HCT116 (cell line): ENCODE data around the gene ADAMTS16. TPM values are rescaled to one million over a fixed set of nuclear protein-coding genes. Genes with fewer than 3 reads are reported as not detected.

Source experiments
- ATAC-seq: fragments of 200-7000 bp; cut with Tn5 transposase; 2 replicates; pipeline ENCODE4 v1.9.1; 2020; ENCODE audit warnings: mild to moderate bottlenecking, moderate library complexity
- BruUV-seq: library from RNA; stranded (reverse); fragments of 400-500 nt; replicated peaks from 2 replicates; lab custom pipeline; 2021; lab: Mats Ljungman, UMichigan
- CTCF ChIA-PET: fragments of 300-600 bp; sonication (Branson Sonifier 250); formaldehyde crosslinking; loops from one replicate; lab custom pipeline; 2021; ENCODE audit warnings: antibody characterized with exemption; lab: Charles Lee
- POLR2A ChIA-PET: fragments of 300-600, 350-600 bp; sonication (Branson Sonifier 250); formaldehyde crosslinking; loops from one replicate; lab custom pipeline; 2021; ENCODE audit warnings: antibody characterized with exemption; lab: Charles Lee
- RAD21 ChIA-PET, 2 experiments: fragments of 300-600 bp; sonication (Branson Sonifier 250); formaldehyde crosslinking; loops; one replicate each; lab custom pipeline; 2023; ENCODE audit warnings: low total read pairs in 2 of 2; ENCODE audit not compliant: uncharacterized antibody in 2 of 2, unreplicated experiment in 2 of 2, low non-redundant PET in 1 of 2; lab: Charles Lee
- DNase-seq: peaks from one replicate; pipeline ENCODE4 v3.0.0-alpha.2; 2010; ENCODE audit warnings: low read depth, low spot score
- H2AFZ ChIP-seq: fragments of 200-600 bp; shearing (Covaris generic), sonication (generic); 2 replicates; pipeline ENCODE4 v1.6.1; 2017; ENCODE audit warnings: low read depth, mixed run types, mixed read lengths, antibody characterized with exemption, low read length; ENCODE audit not compliant: poor library complexity, severe bottlenecking
- H3K27ac ChIP-seq: 2 replicates; pipeline ENCODE4 v1.5.1; 2012; ENCODE audit warnings: low read depth, low read length
- H3K27me3 ChIP-seq: fragments of 200-600 bp; sonication (generic); 2 replicates; pipeline ENCODE4 v1.6.1; 2016; ENCODE audit warnings: mixed run types, low read length, mixed read lengths; ENCODE audit not compliant: insufficient read depth
- H3K36me3 ChIP-seq, 2 experiments: fragments of 200-500 bp in 1 of 2; fragments of 200-600 bp in 1 of 2; sonication (Bioruptor generic) in 1 of 2; sonication (generic) in 1 of 2; 2 replicates each; pipeline versions ENCODE4 v1.5.1 to v1.6.1; 2014 to 2016; ENCODE audit warnings: low read length in 2 of 2, inconsistent platforms in 1 of 2, mixed read lengths in 1 of 2, mixed run types in 1 of 2; ENCODE audit not compliant: insufficient read depth in 2 of 2, control insufficient read depth in 1 of 2
- H3K4me1 ChIP-seq, 2 experiments: fragments of 200-600 bp in 1 of 2; sonication (generic) in 1 of 2; 2 replicates each; pipeline versions ENCODE4 v1.5.1 to v1.6.1; 2012 to 2017; ENCODE audit warnings: low read length in 2 of 2, inconsistent platforms in 1 of 2, mild to moderate bottlenecking in 1 of 2, mixed read lengths in 1 of 2, mixed run types in 1 of 2, moderate library complexity in 1 of 2; ENCODE audit not compliant: insufficient read depth in 2 of 2, control insufficient read depth in 1 of 2
- H3K4me2 ChIP-seq: fragments of 200-600 bp; sonication (generic); 2 replicates; pipeline ENCODE4 v1.6.1; 2017; ENCODE audit warnings: mixed run types, low read length, mixed read lengths
- H3K4me3 ChIP-seq, 2 experiments: fragments of 200-600 bp in 1 of 2; sonication (generic) in 1 of 2; replicated peaks in 1 of 2; 2 replicates each; pipeline ENCODE4 v1.5.1; 2011 to 2016; ENCODE audit warnings: low read length in 2 of 2, control low read depth in 1 of 2, low read depth in 1 of 2, mild to moderate bottlenecking in 1 of 2, mixed read lengths in 1 of 2, mixed run types in 1 of 2
- H3K79me2 ChIP-seq: fragments of 200-600 bp; sonication (generic); 2 replicates; pipeline ENCODE4 v1.6.1; 2017; ENCODE audit warnings: mild to moderate bottlenecking, mixed run types, low read length, moderate library complexity, mixed read lengths; ENCODE audit not compliant: insufficient read depth
- H3K9ac ChIP-seq: fragments of 200-600 bp; sonication (generic); 2 replicates; pipeline ENCODE4 v1.6.1; 2016; ENCODE audit warnings: low read length, mixed read lengths
- H3K9me2 ChIP-seq: fragments of 200-600 bp; sonication (generic), shearing (Covaris generic); 2 replicates; pipeline ENCODE4 v1.6.1; 2017; ENCODE audit warnings: mixed run types, mild to moderate bottlenecking, moderate library complexity; ENCODE audit not compliant: insufficient read depth
- H3K9me3 ChIP-seq, 2 experiments: fragments of 200-500 bp in 1 of 2; fragments of 200-600 bp in 1 of 2; sonication (Bioruptor generic) in 1 of 2; sonication (generic) in 1 of 2; 2 replicates each; pipeline ENCODE4 v1.6.1; 2014 to 2017; ENCODE audit warnings: low read length in 2 of 2, mixed read lengths in 2 of 2, inconsistent platforms in 1 of 2, low read depth in 1 of 2, mild to moderate bottlenecking in 1 of 2, mixed run types in 1 of 2, moderate library complexity in 1 of 2; ENCODE audit not compliant: control insufficient read depth in 1 of 2, insufficient read depth in 1 of 2
- H4K20me1 ChIP-seq: fragments of 200-600 bp; sonication (generic), shearing (Covaris generic); 2 replicates; pipeline ENCODE4 v1.6.1; 2017; ENCODE audit warnings: mixed run types, mild to moderate bottlenecking, moderate library complexity; ENCODE audit not compliant: insufficient read depth
- ATF3 ChIP-seq: IDR thresholded peaks from 2 replicates; pipeline ENCODE4 v1.6.1; 2012
- CEBPB ChIP-seq: IDR thresholded peaks from 2 replicates; pipeline ENCODE4 v1.6.1; 2012; ENCODE audit warnings: low read depth
- EZH2phosphoT487 ChIP-seq: fragments of 200-600 bp; IDR thresholded peaks from 2 replicates; pipeline ENCODE4 v1.6.1; 2018; ENCODE audit warnings: antibody characterized with exemption, borderline replicate concordance
- RAD21 ChIP-seq: IDR thresholded peaks from 2 replicates; pipeline ENCODE4 v1.6.1; 2012; ENCODE audit warnings: low read depth, mild to moderate bottlenecking
- SIN3A ChIP-seq: IDR thresholded peaks from 2 replicates; pipeline ENCODE4 v1.6.1; 2012; ENCODE audit warnings: low read depth
- SP1 ChIP-seq: IDR thresholded peaks from 2 replicates; pipeline ENCODE4 v1.6.1; 2012; ENCODE audit warnings: low read depth
- SRF ChIP-seq: IDR thresholded peaks from 2 replicates; pipeline ENCODE4 v1.6.1; 2012; ENCODE audit warnings: low read depth
- TCF7L2 ChIP-seq: IDR thresholded peaks from 2 replicates; pipeline ENCODE4 v1.7.0; 2011; ENCODE audit warnings: borderline replicate concordance, inconsistent platforms; ENCODE audit not compliant: insufficient read depth, insufficient read length; ENCODE audit errors: extremely low read depth
- YY1 ChIP-seq: IDR thresholded peaks from 2 replicates; pipeline ENCODE4 v1.6.1; 2011; ENCODE audit warnings: low read length, low read depth, moderate library complexity, mild to moderate bottlenecking; ENCODE audit not compliant: insufficient replicate concordance; ENCODE audit errors: extremely low read depth
- ZBTB33 ChIP-seq: IDR thresholded peaks from 2 replicates; pipeline ENCODE4 v1.6.1; 2011; ENCODE audit warnings: mild to moderate bottlenecking, low read length, moderate library complexity; ENCODE audit not compliant: insufficient replicate concordance; ENCODE audit errors: extremely low read depth
- intact Hi-C: fragments of 100-400 bp; cut with micrococcal nuclease; formaldehyde crosslinking; loops from 2 replicates; pipeline ENCODE4 v1.10.0; 2022
- total RNA-seq: library from RNA; stranded (reverse); gene quantifications from one replicate; pipeline ENCODE4 v1.2.1, GENCODE V29; 2021; ENCODE audit not compliant: unreplicated experiment
- TF ChIP-seq, protein P1 (sequence below): IDR thresholded peaks from 2 replicates; pipeline ENCODE4 v1.6.1; 2012; ENCODE audit warnings: low read depth
- TF ChIP-seq, protein P2 (sequence below), 3 experiments: fragments of 200-600 bp in 1 of 3; sonication (generic) in 1 of 3; IDR thresholded peaks in 2 of 3; conservative IDR thresholded peaks in 1 of 3; 2 replicates each; pipeline ENCODE4 v1.5.1; 2012 to 2017; ENCODE audit warnings: low read depth in 2 of 3, low read length in 2 of 3, antibody characterized with exemption in 1 of 3, borderline replicate concordance in 1 of 3, control low read depth in 1 of 3, mild to moderate bottlenecking in 1 of 3, mixed read lengths in 1 of 3, mixed run types in 1 of 3, moderate library complexity in 1 of 3; ENCODE audit not compliant: insufficient read depth in 1 of 3

Gene ADAMTS16
- total RNA-seq, 1 experiment from 2014 or later: 2.4 TPM

GRCh38 chr5:5221724-5222123 is 81.6 kb downstream of the ADAMTS16 start (continued):
- TF ChIP-seq, protein P1, sequence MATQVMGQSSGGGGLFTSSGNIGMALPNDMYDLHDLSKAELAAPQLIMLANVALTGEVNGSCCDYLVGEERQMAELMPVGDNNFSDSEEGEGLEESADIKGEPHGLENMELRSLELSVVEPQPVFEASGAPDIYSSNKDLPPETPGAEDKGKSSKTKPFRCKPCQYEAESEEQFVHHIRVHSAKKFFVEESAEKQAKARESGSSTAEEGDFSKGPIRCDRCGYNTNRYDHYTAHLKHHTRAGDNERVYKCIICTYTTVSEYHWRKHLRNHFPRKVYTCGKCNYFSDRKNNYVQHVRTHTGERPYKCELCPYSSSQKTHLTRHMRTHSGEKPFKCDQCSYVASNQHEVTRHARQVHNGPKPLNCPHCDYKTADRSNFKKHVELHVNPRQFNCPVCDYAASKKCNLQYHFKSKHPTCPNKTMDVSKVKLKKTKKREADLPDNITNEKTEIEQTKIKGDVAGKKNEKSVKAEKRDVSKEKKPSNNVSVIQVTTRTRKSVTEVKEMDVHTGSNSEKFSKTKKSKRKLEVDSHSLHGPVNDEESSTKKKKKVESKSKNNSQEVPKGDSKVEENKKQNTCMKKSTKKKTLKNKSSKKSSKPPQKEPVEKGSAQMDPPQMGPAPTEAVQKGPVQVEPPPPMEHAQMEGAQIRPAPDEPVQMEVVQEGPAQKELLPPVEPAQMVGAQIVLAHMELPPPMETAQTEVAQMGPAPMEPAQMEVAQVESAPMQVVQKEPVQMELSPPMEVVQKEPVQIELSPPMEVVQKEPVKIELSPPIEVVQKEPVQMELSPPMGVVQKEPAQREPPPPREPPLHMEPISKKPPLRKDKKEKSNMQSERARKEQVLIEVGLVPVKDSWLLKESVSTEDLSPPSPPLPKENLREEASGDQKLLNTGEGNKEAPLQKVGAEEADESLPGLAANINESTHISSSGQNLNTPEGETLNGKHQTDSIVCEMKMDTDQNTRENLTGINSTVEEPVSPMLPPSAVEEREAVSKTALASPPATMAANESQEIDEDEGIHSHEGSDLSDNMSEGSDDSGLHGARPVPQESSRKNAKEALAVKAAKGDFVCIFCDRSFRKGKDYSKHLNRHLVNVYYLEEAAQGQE: no peak

GRCh38 chr5:5231576-5231975 is 91.4 kb downstream of the ADAMTS16 start:
- intact Hi-C loops: no loop called here
- DNase-seq: no peak
- Histone ChIP-seq H3K4me1 (no peaks in the 10 kb centered on the region; a peak in 1 of 4 replicates), H4K20me1 (no peaks in the 10 kb centered on the region), H3K27ac (no peak overlapping the region), H3K79me2 (no peaks in the 10 kb centered on the region), H3K9me2 (no peaks in the 10 kb centered on the region), H3K4me2 (no peak overlapping the region), H3K9ac (no peak overlapping the region), H3K9me3 (no peaks in the 10 kb centered on the region), H3K27me3 (no peaks in the 10 kb centered on the region), H2AFZ (no peak overlapping the region), H3K36me3 (no peaks in the 10 kb centered on the region), H3K4me3 (no peak overlapping the region)
- ATAC-seq: no peak
- BruUV-seq: no TSS peak
- ChIA-PET RAD21 (no interaction called here), POLR2A (no interaction called here), CTCF (no interaction called here)
- no peak for TF ChIP-seq SP1
- no peak for TF ChIP-seq EZH2phosphoT487
- TF ChIP-seq, protein P2, sequence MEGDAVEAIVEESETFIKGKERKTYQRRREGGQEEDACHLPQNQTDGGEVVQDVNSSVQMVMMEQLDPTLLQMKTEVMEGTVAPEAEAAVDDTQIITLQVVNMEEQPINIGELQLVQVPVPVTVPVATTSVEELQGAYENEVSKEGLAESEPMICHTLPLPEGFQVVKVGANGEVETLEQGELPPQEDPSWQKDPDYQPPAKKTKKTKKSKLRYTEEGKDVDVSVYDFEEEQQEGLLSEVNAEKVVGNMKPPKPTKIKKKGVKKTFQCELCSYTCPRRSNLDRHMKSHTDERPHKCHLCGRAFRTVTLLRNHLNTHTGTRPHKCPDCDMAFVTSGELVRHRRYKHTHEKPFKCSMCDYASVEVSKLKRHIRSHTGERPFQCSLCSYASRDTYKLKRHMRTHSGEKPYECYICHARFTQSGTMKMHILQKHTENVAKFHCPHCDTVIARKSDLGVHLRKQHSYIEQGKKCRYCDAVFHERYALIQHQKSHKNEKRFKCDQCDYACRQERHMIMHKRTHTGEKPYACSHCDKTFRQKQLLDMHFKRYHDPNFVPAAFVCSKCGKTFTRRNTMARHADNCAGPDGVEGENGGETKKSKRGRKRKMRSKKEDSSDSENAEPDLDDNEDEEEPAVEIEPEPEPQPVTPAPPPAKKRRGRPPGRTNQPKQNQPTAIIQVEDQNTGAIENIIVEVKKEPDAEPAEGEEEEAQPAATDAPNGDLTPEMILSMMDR (IDR thresholded peaks at IDR 0.05 in 2 of 3, conservative IDR thresholded peaks at IDR 0.05 in 1 of 3; ENCODE audit: borderline replicate concordance in 1 of 3, insufficient read depth in 1 of 3, low read depth in 2 of 3, low read length in 2 of 3): no peak
- no peak for TF ChIP-seq CEBPB
- TF ChIP-seq SIN3A: no peak
- no peak for TF ChIP-seq SRF
- TF ChIP-seq TCF7L2: no peak
- TF ChIP-seq ATF3: no peak
- TF ChIP-seq ZBTB33: no peak
- no peak for TF ChIP-seq YY1
- TF ChIP-seq, protein P1: no peak
- TF ChIP-seq RAD21: no peak
